Nephron (organoid): Measurements from ENCODE around the gene PCDHGA11.
A peak's percentile ranks its signal among the peaks of the same experiment; 100 is the strongest.
"Not testable (repeated sequence)": the region's sequence is repeated elsewhere in the genome, so short reads cannot be mapped to it uniquely, and the experiment has no call there.

Experiments
- H3K27ac Mint-ChIP-seq, 3 experiments: 2 replicates each; pipeline ENCODE4 v1.8.0; 2020; ENCODE audit warnings: mixed read lengths in 3 of 3, mild to moderate bottlenecking in 2 of 3, moderate library complexity in 1 of 3
- H3K27me3 Mint-ChIP-seq: 2 replicates; pipeline ENCODE4 v1.8.0; 2021; ENCODE audit warnings: low read depth, mild to moderate bottlenecking, moderate library complexity, mixed read lengths
- H3K36me3 Mint-ChIP-seq: 2 replicates; pipeline ENCODE4 v1.8.0; 2020; ENCODE audit warnings: low read depth, mixed read lengths
- H3K4me1 Mint-ChIP-seq: 2 replicates; pipeline ENCODE4 v1.8.0; 2020; ENCODE audit warnings: mixed read lengths
- H3K4me3 Mint-ChIP-seq, 3 experiments: 2 replicates each; pipeline ENCODE4 v1.8.0; 2020; ENCODE audit warnings: mild to moderate bottlenecking in 3 of 3, mixed read lengths in 3 of 3, moderate library complexity in 2 of 3
- H3K9me3 Mint-ChIP-seq: 2 replicates; pipeline ENCODE4 v1.8.0; 2020; ENCODE audit warnings: mixed read lengths
- CTCF ChIP-seq, 3 experiments: fragments of 200-600 bp; sonication (generic); IDR thresholded peaks; one replicate each; pipeline ENCODE4 v1.5.0; 2021; ENCODE audit warnings: antibody characterized with exemption in 3 of 3; ENCODE audit not compliant: unreplicated experiment in 3 of 3

Gene PCDHGA11

GRCh38 chr5:141382469-141383294, 38.2 kb upstream of the PCDHGA11 start, which contains the start of gene PCDHGA7:
Gene PCDHGA7 (plus strand): TSS chr5:141382742. CDS start chr5:141382900, 158 bp downstream.
- H3K27me3 Mint-ChIP-seq = no peaks in the 10 kb centered on the region
- H3K4me1 Mint-ChIP-seq = no peaks in the 10 kb centered on the region
- no peak within 1 kb of the TSS for H3K27ac Mint-ChIP-seq
- no peak for TF ChIP-seq CTCF (IDR thresholded peaks at IDR 0.05; ENCODE audit: unreplicated experiment in 3 of 3)
- peaks cover 7% of the 10 kb centered on the region for H3K36me3 Mint-ChIP-seq
- H3K4me3 Mint-ChIP-seq = no peak within 1 kb of the TSS
- peaks cover 71% of the 10 kb centered on the region for H3K9me3 Mint-ChIP-seq

- Mint-ChIP-seq H3K9me3 (peaks cover 73% of the 10 kb centered on the region), H3K4me1 (no peaks in the 10 kb centered on the region), H3K36me3 (peaks cover 9% of the 10 kb centered on the region), H3K27ac (no peak overlapping the region), H3K27me3 (no peaks in the 10 kb centered on the region), H3K4me3 (no peak overlapping the region)
- TF ChIP-seq CTCF (IDR thresholded peaks at IDR 0.05; ENCODE audit: unreplicated experiment in 3 of 3) = no peak
These were observed 37.5 kb upstream of the PCDHGA11 start for GRCh38 chr5:141383345-141383744.

- no peak for TF ChIP-seq CTCF (IDR thresholded peaks at IDR 0.05; ENCODE audit: unreplicated experiment in 3 of 3)
- Mint-ChIP-seq H3K4me1 (no peaks in the 10 kb centered on the region), H3K27me3 (no peaks in the 10 kb centered on the region), H3K4me3 (no peak overlapping the region), H3K36me3 (peaks cover 18% of the 10 kb centered on the region), H3K27ac (no peak overlapping the region), H3K9me3 (peaks cover 74% of the 10 kb centered on the region)
These were observed 36.2 kb upstream of the PCDHGA11 start for GRCh38 chr5:141384471-141385267.

DNA sequence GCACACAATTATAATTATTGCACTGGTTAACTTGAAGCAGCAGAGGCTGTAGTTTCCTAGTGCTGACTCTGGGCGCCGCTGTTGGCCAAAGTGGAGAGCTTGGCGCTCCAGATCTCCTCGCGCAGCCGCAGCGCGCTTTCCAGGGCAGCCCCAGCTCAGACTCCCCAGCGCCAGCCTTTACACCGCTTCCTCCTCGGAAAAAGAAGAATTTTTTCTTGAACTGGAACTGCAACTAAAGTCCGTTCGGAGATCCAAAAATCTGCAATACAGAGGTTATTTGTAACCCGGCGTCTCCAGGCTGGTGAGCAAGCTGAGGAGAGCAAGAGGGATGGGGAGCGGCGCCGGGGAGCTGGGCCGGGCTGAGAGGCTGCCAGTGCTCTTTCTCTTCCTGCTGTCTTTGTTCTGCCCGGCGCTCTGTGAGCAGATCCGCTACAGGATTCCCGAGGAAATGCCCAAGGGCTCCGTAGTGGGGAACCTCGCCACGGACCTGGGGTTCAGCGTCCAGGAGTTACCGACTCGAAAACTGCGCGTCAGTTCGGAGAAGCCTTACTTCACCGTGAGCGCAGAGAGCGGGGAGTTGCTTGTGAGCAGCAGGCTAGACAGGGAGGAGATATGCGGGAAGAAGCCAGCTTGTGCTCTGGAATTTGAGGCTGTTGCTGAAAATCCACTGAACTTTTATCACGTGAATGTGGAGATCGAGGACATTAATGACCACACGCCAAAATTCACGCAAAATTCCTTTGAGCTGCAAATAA, 33.1 kb upstream of the PCDHGA11 start, which contains the start of gene PCDHGB4:
Gene PCDHGB4 (plus strand): TSS at position 142 of the 755 bp plus-strand sequence. CDS start 187 bp downstream, at position 329.
- peaks cover 38% of the 10 kb centered on the region for H3K36me3 Mint-ChIP-seq
- not testable (repeated sequence) for H3K4me1 Mint-ChIP-seq, H3K27me3 Mint-ChIP-seq
- TF ChIP-seq CTCF (IDR thresholded peaks at IDR 0.05; ENCODE audit: unreplicated experiment in 3 of 3) = peak; percentile 10 to 41 (median 25)
- H3K4me3 Mint-ChIP-seq = peak within 1 kb of the TSS; percentile 65 to 82 (median 78)
- peaks cover 74% of the 10 kb centered on the region for H3K9me3 Mint-ChIP-seq
- H3K27ac Mint-ChIP-seq = peak within 1 kb of the TSS in 1 of 3 experiments; percentile 58

DNA sequence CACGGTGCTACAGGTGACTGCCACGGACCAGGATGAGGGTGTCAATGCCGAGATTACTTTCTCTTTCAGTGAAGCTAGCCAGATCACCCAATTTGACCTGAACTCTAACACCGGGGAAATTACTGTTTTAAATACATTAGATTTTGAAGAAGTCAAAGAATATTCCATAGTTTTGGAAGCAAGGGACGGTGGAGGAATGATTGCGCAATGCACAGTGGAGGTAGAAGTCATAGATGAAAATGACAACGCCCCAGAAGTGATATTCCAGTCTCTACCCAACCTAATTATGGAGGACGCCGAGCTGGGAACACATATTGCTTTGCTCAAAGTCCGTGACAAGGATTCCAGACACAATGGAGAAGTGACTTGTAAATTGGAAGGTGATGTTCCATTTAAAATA, 32.2 kb upstream of the PCDHGA11 start:
- Mint-ChIP-seq H3K9me3 (peaks cover 76% of the 10 kb centered on the region), H3K27ac (no peak overlapping the region), H3K4me3 (peak overlapping the region in 1 of 3 experiments; percentile 1), H3K36me3 (peaks cover 41% of the 10 kb centered on the region), H3K27me3 (no peaks in the 10 kb centered on the region), H3K4me1 (no peaks in the 10 kb centered on the region)
- TF ChIP-seq CTCF (IDR thresholded peaks at IDR 0.05; ENCODE audit: unreplicated experiment in 3 of 3) = no peak
